ENCODE data around the gene TMIGD1. TPM values are rescaled to one million over a fixed set of nuclear protein-coding genes. Genes with fewer than 3 reads are reported as not detected.
A peak's percentile ranks its signal among the peaks of the same experiment; 100 is the strongest.
"Not testable (repeated sequence)": the region's sequence is repeated elsewhere in the genome, so short reads cannot be mapped to it uniquely, and the experiment has no call there.

The TMIGD1 gene
- total RNA-seq, 3 donors from 2014 or later, result 102 to 288 (median 119) TPM

- intact Hi-C loops (cut with DNase I, micrococcal nuclease), result no loop called here
- Histone ChIP-seq H3K36me3 (ENCODE audit: low read depth) (no peaks in the 10 kb centered on the region), H3K9me3 (no peaks in the 10 kb centered on the region), H3K4me1 (ENCODE audit: low read depth) (peaks cover 18% of the 10 kb centered on the region), H3K4me3 (no peak overlapping the region)
- no peak for ATAC-seq
- DNase-seq, result no peak
- TF ChIP-seq CTCF (IDR thresholded peaks at IDR 0.05), result no peak
Measured at GRCh38 chr17:30346221-30346795, 12.5 kb upstream of the TMIGD1 start.

- Histone ChIP-seq H3K9me3 (no peaks in the 10 kb centered on the region), H3K36me3 (ENCODE audit: low read depth) (no peaks in the 10 kb centered on the region), H3K4me1 (ENCODE audit: low read depth) (peaks cover 18% of the 10 kb centered on the region), H3K4me3 (no peak overlapping the region)
- DNase-seq (no peak), ATAC-seq (peak; percentile 49)
- intact Hi-C loops (cut with DNase I, micrococcal nuclease), result no loop called here
- TF ChIP-seq CTCF (IDR thresholded peaks at IDR 0.05), result no peak
Measured at GRCh38 chr17:30345527-30346075, 11.7 kb upstream of the TMIGD1 start.

DNA sequence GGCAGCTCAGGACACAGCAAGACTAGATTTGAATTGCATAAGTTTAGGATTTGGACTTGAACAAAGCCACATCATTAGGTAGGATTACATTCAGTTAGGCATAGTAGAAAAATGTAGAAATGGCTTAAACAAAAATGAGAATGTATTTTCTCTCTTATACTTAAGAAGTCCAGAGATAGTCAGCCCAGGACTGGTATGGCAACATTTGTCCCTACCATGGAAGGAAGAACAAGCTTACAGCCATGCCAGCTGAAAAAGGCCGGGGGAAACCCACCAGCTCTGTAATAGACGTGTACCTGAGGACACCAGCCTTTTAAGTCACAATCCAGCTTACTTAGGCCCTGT is 11.2 kb upstream of the TMIGD1 start:
- peaks cover 18% of the 10 kb centered on the region for H3K4me1 ChIP-seq (ENCODE audit: low read depth)
- H3K4me3 ChIP-seq, result no peak overlapping the region
- H3K9me3 ChIP-seq, result no peaks in the 10 kb centered on the region
- TF ChIP-seq CTCF (IDR thresholded peaks at IDR 0.05), result no peak
- intact Hi-C loops (cut with DNase I, micrococcal nuclease), result no loop called here
- no peaks in the 10 kb centered on the region for H3K36me3 ChIP-seq (ENCODE audit: low read depth)
- peak; percentile 4 for ATAC-seq
- no peak for DNase-seq

GRCh38 chr17:30344283-30345088 is 10.6 kb upstream of the TMIGD1 start:
- no peak for TF ChIP-seq CTCF (IDR thresholded peaks at IDR 0.05)
- Histone ChIP-seq H3K4me1 (ENCODE audit: low read depth) (peaks cover 18% of the 10 kb centered on the region), H3K36me3 (ENCODE audit: low read depth) (no peaks in the 10 kb centered on the region), H3K4me3 (no peak overlapping the region), H3K9me3 (no peaks in the 10 kb centered on the region)
- intact Hi-C loops (cut with DNase I, micrococcal nuclease), result no loop called here
- DNase-seq (peak; percentile 71 to 83 (median 73)), ATAC-seq (peak; percentile 83)

- no peak overlapping the region for H3K4me3 ChIP-seq
- intact Hi-C loops (cut with DNase I, micrococcal nuclease), result no loop called here
- DNase-seq (no peak), ATAC-seq (no peak)
- peaks cover 18% of the 10 kb centered on the region for H3K4me1 ChIP-seq (ENCODE audit: low read depth)
- no peak for TF ChIP-seq CTCF (IDR thresholded peaks at IDR 0.05)
- H3K9me3 ChIP-seq, result no peaks in the 10 kb centered on the region
- no peaks in the 10 kb centered on the region for H3K36me3 ChIP-seq (ENCODE audit: low read depth)
Measured at GRCh38 chr17:30343796-30344195, 9.9 kb upstream of the TMIGD1 start.

GRCh38 chr17:30343244-30343643 is 9.4 kb upstream of the TMIGD1 start:
- H3K36me3 ChIP-seq (ENCODE audit: low read depth); H3K4me3 ChIP-seq; H3K9me3 ChIP-seq; intact Hi-C loops (cut with DNase I, micrococcal nuclease); DNase-seq; ATAC-seq: not testable (repeated sequence)
- peaks cover 18% of the 10 kb centered on the region for H3K4me1 ChIP-seq (ENCODE audit: low read depth)
